GM19238 (cell line): ENCODE data around the gene RGS16.

ENCODE experiments used
- DNase-seq: peaks from one replicate; pipeline ENCODE4 v3.0.0; 2011; ENCODE audit warnings: low spot score; ENCODE audit not compliant: insufficient read length

RGS16 gene

GRCh38 chr1:182629499-182630096 is 25.4 kb upstream of the RGS16 start:
- no peak for DNase-seq

DNA sequence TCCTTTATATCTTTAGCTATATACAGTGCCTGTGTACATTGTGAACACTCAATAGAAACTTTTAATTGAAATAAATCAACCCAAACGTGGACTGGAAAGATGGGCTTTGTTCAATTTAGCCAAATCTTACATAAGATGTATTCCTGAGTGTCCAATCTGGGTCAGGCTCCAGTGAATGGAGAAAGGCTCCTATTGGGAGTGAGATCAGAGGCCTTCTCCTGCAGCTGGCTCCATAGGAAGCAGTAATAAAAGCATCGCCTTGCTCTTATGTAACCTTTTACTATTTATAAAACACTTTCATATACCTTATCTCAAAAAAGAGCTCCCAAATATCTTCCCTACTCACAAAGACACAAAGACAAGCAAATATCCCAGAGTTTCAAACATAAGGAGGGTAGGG is 24.9 kb upstream of the RGS16 start:
- no peak for DNase-seq

DNA sequence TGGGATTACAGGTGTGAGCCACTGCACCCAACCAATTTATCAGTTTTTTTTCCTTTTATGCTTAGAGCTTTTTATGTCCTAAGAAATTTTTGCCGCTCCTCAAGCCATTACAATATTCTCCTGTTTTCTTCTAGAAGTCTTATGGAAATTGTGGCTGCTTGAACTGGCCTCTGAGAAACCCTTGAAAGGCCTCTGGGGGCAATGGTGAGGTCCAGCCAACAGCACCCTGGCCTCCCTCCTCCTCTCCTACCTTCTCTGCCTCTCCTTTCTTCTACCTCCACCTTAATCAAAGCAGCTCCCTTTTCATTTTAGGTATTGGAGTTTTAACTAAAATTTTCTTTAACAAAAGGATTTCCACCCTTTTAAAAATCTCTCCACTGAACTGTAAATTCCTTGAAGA is 24.5 kb upstream of the RGS16 start:
- DNase-seq, result no peak

DNA sequence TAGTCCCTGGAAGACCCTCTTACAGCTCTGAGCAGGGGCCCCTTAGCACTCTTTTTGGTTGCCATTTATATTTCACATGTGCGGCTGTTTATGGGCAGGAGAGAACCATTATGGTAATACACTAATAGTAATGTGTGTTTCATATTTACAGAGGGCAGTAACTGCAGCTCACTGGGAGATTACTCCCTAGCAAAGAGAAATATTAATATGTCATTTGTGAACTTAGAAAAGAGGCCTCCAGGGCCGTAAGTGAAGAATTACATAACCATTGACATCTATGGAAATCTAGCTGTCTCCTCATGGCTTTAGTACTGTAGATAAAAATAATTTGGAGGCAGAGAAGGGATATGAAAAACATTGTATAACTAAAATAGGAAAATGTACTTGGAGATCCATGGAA is 23.4 kb upstream of the RGS16 start:
- no peak for DNase-seq

DNA sequence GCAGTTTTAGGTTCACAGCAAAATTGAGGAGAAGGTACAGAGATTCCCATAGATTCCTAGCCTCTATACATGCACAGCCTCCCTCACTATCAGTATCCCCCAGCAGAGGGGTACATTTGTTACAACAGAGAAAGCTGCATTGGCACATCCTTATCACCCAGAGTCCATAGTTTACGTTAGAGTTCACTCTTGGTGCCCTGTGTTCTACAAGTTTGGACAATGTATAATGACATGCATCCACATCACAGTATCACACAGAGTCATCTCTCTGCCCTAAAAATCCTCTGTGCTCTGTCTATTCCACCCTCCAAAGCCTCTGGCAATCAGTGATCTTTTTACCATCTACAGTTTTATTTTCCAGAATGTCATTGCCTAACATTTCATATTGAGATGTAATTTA is 22.3 kb upstream of the RGS16 start:
- no peak for DNase-seq

DNA sequence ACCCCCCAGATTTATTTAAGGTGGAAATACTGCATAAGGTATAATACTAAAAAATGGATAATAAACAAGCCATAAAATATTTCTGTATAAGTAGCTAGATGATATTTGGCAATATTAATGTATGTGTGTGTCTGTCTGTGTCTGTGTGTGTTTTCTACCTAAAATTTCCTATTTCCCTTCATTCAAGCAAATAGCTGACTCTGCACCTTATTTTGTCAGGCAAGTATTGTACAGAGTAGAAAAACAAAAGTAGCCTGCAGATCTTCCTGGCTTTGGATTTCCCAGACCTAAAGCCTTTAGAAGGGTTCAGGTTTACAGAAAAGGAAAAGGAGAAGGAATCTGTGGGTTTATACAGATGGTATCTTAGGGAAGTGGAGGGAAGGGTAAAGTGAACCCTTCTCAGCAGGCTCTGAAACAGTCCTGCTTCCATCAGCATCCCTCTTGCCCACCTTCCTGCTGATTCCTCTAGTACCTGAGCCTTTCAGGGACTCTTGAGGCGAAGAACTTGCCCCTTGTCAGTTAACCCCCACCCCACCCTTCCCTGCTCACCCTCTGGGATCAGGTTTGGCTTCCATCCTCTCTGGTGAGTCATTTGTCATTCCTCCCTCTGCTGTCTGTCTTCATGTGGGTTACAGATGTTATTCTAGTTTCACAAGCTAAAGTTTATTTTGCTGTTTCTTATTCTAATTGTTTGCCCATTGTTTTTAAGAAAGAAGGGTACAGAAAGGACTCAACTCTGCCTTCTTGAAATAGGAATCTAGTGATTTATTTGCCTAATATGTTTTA is 21.7 kb upstream of the RGS16 start:
- no peak for DNase-seq

GRCh38 chr1:182625024-182625423 is 20.8 kb upstream of the RGS16 start:
- no peak for DNase-seq

GRCh38 chr1:182624577-182624976 is 20.4 kb upstream of the RGS16 start:
- no peak for DNase-seq

- DNase-seq, result no peak
Observed at GRCh38 chr1:182622901-182623528, 18.8 kb upstream of the RGS16 start.

- no peak for DNase-seq
Observed at GRCh38 chr1:182621906-182622305, 17.7 kb upstream of the RGS16 start.

DNA sequence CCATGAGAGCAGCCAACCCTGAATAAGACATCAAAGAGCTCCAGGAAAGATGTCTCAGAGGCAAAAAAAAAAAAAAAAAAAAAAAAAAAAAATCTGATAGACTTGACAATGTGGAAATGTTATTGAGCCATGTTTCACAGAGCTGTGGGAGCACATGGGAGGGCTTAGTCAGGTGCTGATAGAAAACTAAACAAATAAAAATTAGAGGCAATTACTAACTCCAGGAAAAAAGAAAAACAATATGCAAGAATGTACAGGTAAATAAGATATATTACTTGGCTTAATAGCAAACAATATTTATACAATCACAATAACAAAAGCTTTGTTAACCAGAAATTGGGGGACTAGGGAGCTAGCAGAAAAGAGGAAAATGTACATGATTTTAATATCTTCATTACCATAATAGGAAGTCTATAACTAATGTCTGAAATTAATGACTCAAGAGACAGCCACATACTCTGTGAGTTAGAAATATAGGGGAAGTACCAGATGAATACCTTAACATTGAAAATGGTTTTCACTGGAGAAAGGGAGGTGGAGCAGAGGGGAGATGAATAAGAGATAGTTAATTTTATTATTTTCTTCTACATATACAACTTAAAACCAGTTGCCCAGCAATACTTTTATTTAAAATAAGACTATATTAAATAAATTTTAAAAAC is 16.9 kb upstream of the RGS16 start:
- no peak for DNase-seq

DNA sequence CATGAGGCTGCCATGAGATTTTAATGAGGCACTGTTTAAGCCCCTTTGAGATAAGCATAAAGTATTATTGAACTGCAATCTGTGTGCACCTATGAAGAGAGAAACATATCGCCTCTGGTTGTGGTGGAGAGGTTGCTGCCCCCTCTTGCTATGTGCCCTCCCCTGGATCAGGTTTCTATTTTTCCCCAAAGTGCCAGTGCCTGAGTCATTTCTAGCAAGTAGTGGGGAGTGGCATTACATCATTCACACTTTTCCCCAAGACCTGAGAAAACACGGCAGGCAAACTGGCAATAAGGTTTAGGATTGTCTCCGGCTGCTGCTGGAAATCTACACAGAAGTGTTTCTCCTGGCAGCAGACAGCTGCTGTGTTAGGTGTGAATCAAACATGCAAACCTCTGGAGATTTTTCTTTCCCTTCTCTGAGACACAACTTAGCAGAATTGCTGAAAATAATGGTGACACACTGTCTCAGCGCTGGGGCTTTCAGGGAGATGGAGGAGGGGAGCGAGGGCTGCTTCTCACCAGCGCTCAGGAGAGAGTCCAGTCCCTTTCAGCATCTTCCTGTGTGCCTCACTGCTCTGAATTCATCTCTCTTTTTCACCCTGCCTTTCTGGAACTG is 13.7 kb upstream of the RGS16 start:
- no peak for DNase-seq

DNA sequence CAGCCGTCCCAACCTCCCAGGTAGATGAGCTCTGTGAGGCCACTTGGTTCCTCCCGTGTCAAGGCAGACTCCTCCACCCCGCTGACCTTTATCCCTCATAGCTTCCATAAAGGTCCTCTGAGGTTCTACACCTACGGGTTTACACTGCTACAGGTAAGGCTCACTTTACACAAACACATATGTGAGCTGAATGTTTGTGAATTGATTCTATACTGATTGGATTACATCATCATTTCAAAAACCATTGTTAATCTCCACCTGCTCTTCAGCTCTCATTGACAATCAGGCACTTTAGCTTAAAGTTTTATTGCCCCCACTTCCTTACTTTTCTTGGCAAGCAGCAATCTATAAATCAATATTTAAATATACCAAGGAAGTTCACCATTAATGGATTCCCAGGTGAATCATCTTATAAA is 12.8 kb upstream of the RGS16 start:
- no peak for DNase-seq

- peak; percentile 40 for DNase-seq
Observed at GRCh38 chr1:182616130-182617013, 12.2 kb upstream of the RGS16 start.

DNA sequence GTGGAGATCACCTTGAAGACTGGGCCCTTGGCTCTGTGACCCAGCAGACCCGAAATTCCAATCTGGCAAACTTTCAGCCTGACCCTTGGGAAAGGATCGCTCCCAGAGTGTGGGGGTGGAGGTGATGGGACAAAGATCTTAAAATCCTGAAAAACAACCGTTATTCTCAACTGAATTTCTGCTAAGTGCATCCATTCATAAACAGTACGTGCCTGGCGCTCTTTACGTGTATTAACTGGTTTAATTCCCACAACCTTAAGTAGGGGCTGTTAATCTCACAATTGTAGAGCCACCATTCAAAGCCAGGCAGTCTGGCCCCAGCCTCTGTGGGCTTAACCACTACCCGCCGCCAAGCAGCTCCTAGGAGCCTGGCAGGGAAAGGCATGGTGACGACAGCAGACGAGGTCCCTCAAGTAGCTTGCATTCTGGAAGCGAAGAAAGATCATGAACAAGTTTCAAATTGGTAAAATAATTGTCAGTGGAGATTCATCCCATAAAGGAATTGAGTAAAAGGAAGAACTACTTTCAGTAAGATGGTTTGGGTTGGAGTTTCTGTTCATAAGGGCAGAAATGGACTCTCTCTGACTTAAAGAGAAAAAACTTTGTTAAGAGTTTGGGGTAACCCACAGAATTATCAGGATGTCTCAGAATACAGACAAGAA is 11.4 kb upstream of the RGS16 start:
- no peak for DNase-seq

GRCh38 chr1:182614796-182615454 is 10.7 kb upstream of the RGS16 start:
- no peak for DNase-seq

DNA sequence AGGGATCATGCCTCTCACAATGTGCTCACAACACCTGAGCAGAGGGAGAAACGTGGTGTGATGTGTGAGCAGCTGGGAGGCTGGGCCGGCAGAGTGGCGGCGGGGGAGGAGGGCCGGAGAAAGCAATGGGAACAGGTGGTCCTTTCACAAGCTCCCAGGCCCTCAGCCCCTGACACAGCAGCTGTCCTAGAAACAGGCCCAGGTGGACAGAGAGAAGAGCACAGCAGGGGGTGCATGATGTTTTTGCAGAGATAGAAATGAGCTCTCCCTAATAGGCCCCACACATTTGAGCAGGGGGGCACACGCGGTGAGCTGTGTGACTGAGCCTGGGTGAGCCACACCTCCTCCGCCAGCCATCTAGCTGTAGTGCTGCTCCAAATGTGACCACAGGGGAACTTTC is 7.6 kb upstream of the RGS16 start:
- DNase-seq, result no peak

DNA sequence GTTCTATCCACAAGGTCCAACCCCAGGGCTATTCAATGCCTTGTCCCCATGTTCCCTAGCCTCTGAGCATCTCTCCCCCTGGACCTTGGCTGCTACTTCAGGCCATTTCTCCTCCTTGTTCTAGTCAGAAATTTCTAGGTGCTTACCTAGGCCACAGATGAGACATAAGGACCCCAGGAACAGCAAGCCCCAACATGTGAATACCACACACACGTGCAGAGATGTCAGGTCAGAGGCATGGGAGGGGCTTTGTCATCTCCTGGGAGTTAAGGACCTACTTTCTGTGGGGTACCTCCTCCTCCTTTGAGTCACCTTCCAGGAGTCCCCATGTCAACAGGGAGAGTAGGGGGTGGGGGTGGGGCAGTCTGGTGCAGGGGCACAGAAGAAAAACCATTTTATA is 7.1 kb upstream of the RGS16 start:
- DNase-seq, result no peak

- no peak for DNase-seq
Observed at GRCh38 chr1:182610606-182611194, 6.5 kb upstream of the RGS16 start.
